ENCODE measurements around the gene FUOM.

Gene FUOM

GRCh38 chr10:133327651-133328357 is 30.0 kb downstream of the FUOM start:
- Histone ChIP-seq H2BK12ac (ENCODE audit: low read length) (peak overlapping the region; percentile 84), H4K91ac (ENCODE audit: low read depth, low read length, poor library complexity) (no peak overlapping the region), H2AFZ (ENCODE audit: low read length) (no peak overlapping the region), H2AK5ac (ENCODE audit: low read depth, low read length) (peak overlapping the region; percentile 99), H3K4me2 (ENCODE audit: insufficient read depth, low read length, poor library complexity, severe bottlenecking) (no peak overlapping the region), H2BK15ac (ENCODE audit: low read length) (peak overlapping the region; percentile 99), H2BK120ac (ENCODE audit: low read depth, low read length) (peak overlapping the region; percentile 61), H3K4ac (ENCODE audit: low read length) (peak overlapping the region; percentile 23), H4K8ac (ENCODE audit: low read depth, low read length) (peak overlapping the region; percentile 23), H3K79me1 (ENCODE audit: low read depth, low read length) (peaks cover 1% of the 10 kb centered on the region), H3K9me3 (replicated peaks in 1 of 2; ENCODE audit: control insufficient read depth in 2 of 2, insufficient read depth in 1 of 2, low read depth in 1 of 2, low read length in 2 of 2) (peaks cover 2 to 18% of the 10 kb centered on the region in 2 donors), H3K18ac (ENCODE audit: low read length) (peak overlapping the region; percentile 71), H3K4me1 (ENCODE audit: control insufficient read depth in 2 of 2, insufficient read depth in 1 of 2, low read depth in 1 of 2, low read length in 2 of 2) (peaks cover 7 to 14% of the 10 kb centered on the region in 2 donors), H3K4me3 (ENCODE audit: low read length in 2 of 2) (no peak overlapping the region), H3K14ac (ENCODE audit: low read length) (no peak overlapping the region), H3K9ac (ENCODE audit: low read depth, low read length, poor library complexity) (peak overlapping the region; percentile 63), H3K36me3 (replicated peaks in 1 of 2; ENCODE audit: control insufficient read depth in 2 of 2, insufficient read depth in 2 of 2, low read length in 2 of 2) (no peaks in the 10 kb centered on the region), H3K23ac (ENCODE audit: low read depth, low read length, poor library complexity) (peak overlapping the region; percentile 55), H3K27ac (replicated peaks; ENCODE audit: low read length) (no peak overlapping the region), H3K27me3 (ENCODE audit: control insufficient read depth in 3 of 3, insufficient read depth in 3 of 3, low read depth in 1 of 3, low read length in 3 of 3) (peaks cover 0 to 62% (median 45%) of the 10 kb centered on the region in 3 experiments), H2BK5ac (ENCODE audit: low read length) (no peak overlapping the region)
- no peak for DNase-seq (ENCODE audit: low spot score)
- WGBS, 2 donors (ENCODE audit: extremely low coverage in 2 of 2, insufficient read length in 2 of 2, insufficient replicate concordance in 1 of 2), result no CpG with 5 or more reads among the region's 12 CpGs

GRCh38 chr10:133326745-133327650 is 30.8 kb downstream of the FUOM start:
- H3K4me2 ChIP-seq (ENCODE audit: insufficient read depth, low read length, poor library complexity, severe bottlenecking), result no peak overlapping the region
- no peak overlapping the region for H4K91ac ChIP-seq (ENCODE audit: low read depth, low read length, poor library complexity)
- peaks cover 0 to 10% of the 10 kb centered on the region in 2 donors for H3K9me3 ChIP-seq (replicated peaks in 1 of 2; ENCODE audit: control insufficient read depth in 2 of 2, insufficient read depth in 1 of 2, low read depth in 1 of 2, low read length in 2 of 2)
- peak overlapping the region; percentile 99 for H2BK12ac ChIP-seq (ENCODE audit: low read length)
- H2AFZ ChIP-seq (ENCODE audit: low read length), result no peak overlapping the region
- H3K23ac ChIP-seq (ENCODE audit: low read depth, low read length, poor library complexity), result peak overlapping the region; percentile 95
- H3K27me3 ChIP-seq (ENCODE audit: control insufficient read depth in 3 of 3, insufficient read depth in 3 of 3, low read depth in 1 of 3, low read length in 3 of 3), result peaks cover 0 to 54% (median 41%) of the 10 kb centered on the region in 3 experiments
- peak overlapping the region; percentile 94 for H2BK15ac ChIP-seq (ENCODE audit: low read length)
- no peak overlapping the region for H3K4me3 ChIP-seq (ENCODE audit: low read length in 2 of 2)
- H3K14ac ChIP-seq (ENCODE audit: low read length), result no peak overlapping the region
- H3K4me1 ChIP-seq (ENCODE audit: control insufficient read depth in 2 of 2, insufficient read depth in 1 of 2, low read depth in 1 of 2, low read length in 2 of 2), result peaks cover 7 to 14% of the 10 kb centered on the region in 2 donors
- H3K27ac ChIP-seq (replicated peaks; ENCODE audit: low read length), result no peak overlapping the region
- H2BK120ac ChIP-seq (ENCODE audit: low read depth, low read length), result peak overlapping the region; percentile 81
- peak overlapping the region; percentile 83 for H3K18ac ChIP-seq (ENCODE audit: low read length)
- peak overlapping the region; percentile 17 for H4K8ac ChIP-seq (ENCODE audit: low read depth, low read length)
- peak overlapping the region; percentile 66 for H3K4ac ChIP-seq (ENCODE audit: low read length)
- H3K9ac ChIP-seq (ENCODE audit: low read depth, low read length, poor library complexity), result peak overlapping the region; percentile 86
- DNase-seq (ENCODE audit: low spot score), result no peak
- H2AK5ac ChIP-seq (ENCODE audit: low read depth, low read length), result peak overlapping the region; percentile 99
- H3K36me3 ChIP-seq (replicated peaks in 1 of 2; ENCODE audit: control insufficient read depth in 2 of 2, insufficient read depth in 2 of 2, low read length in 2 of 2), result no peaks in the 10 kb centered on the region
- H3K79me1 ChIP-seq (ENCODE audit: low read depth, low read length), result peaks cover 1% of the 10 kb centered on the region
- H2BK5ac ChIP-seq (ENCODE audit: low read length), result no peak overlapping the region
- WGBS, 2 donors (ENCODE audit: extremely low coverage in 2 of 2, insufficient read length in 2 of 2, insufficient replicate concordance in 1 of 2), result no CpG with 5 or more reads among the region's 28 CpGs

GRCh38 chr10:133326223-133326551 is 31.6 kb downstream of the FUOM start:
- H2BK15ac ChIP-seq (ENCODE audit: low read length), result peak overlapping the region; percentile 99
- no peak overlapping the region for H4K8ac ChIP-seq (ENCODE audit: low read depth, low read length)
- H3K4me1 ChIP-seq (ENCODE audit: control insufficient read depth in 2 of 2, insufficient read depth in 1 of 2, low read depth in 1 of 2, low read length in 2 of 2), result peaks cover 7 to 14% of the 10 kb centered on the region in 2 donors
- peak overlapping the region; percentile 89 for H3K4me2 ChIP-seq (ENCODE audit: insufficient read depth, low read length, poor library complexity, severe bottlenecking)
- peak overlapping the region; percentile 48 to 74 for H3K4me3 ChIP-seq (ENCODE audit: low read length in 2 of 2)
- peak overlapping the region; percentile 96 for H2AFZ ChIP-seq (ENCODE audit: low read length)
- no peak overlapping the region for H4K91ac ChIP-seq (ENCODE audit: low read depth, low read length, poor library complexity)
- H3K18ac ChIP-seq (ENCODE audit: low read length), result peak overlapping the region; percentile 97
- no CpG with 5 or more reads among the region's 9 CpGs for WGBS, 2 donors (ENCODE audit: extremely low coverage in 2 of 2, insufficient read length in 2 of 2, insufficient replicate concordance in 1 of 2)
- H2BK5ac ChIP-seq (ENCODE audit: low read length), result peak overlapping the region; percentile 66
- no peak for DNase-seq (ENCODE audit: low spot score)
- H2AK5ac ChIP-seq (ENCODE audit: low read depth, low read length), result peak overlapping the region; percentile 47
- no peak overlapping the region for H3K4ac ChIP-seq (ENCODE audit: low read length)
- H3K27me3 ChIP-seq (ENCODE audit: control insufficient read depth in 3 of 3, insufficient read depth in 3 of 3, low read depth in 1 of 3, low read length in 3 of 3), result peaks cover 0 to 47% (median 39%) of the 10 kb centered on the region in 3 experiments
- H3K9me3 ChIP-seq (replicated peaks in 1 of 2; ENCODE audit: control insufficient read depth in 2 of 2, insufficient read depth in 1 of 2, low read depth in 1 of 2, low read length in 2 of 2), result peaks cover 0 to 5% of the 10 kb centered on the region in 2 donors
- H2BK120ac ChIP-seq (ENCODE audit: low read depth, low read length), result no peak overlapping the region
- no peaks in the 10 kb centered on the region for H3K36me3 ChIP-seq (replicated peaks in 1 of 2; ENCODE audit: control insufficient read depth in 2 of 2, insufficient read depth in 2 of 2, low read length in 2 of 2)
- peak overlapping the region; percentile 89 for H3K23ac ChIP-seq (ENCODE audit: low read depth, low read length, poor library complexity)
- peak overlapping the region; percentile 71 for H3K14ac ChIP-seq (ENCODE audit: low read length)
- H3K79me1 ChIP-seq (ENCODE audit: low read depth, low read length), result peaks cover 1% of the 10 kb centered on the region
- no peak overlapping the region for H2BK12ac ChIP-seq (ENCODE audit: low read length)
- no peak overlapping the region for H3K27ac ChIP-seq (replicated peaks; ENCODE audit: low read length)
- peak overlapping the region; percentile 91 for H3K9ac ChIP-seq (ENCODE audit: low read depth, low read length, poor library complexity)

Measured in neuronal stem cell (in vitro differentiated cells).